Anterior cingulate cortex (tissue), 58 donors: ENCODE data around the gene GSTK1.
"Not testable (repeated sequence)": the region's sequence is repeated elsewhere in the genome, so short reads cannot be mapped to it uniquely, and the experiment has no call there.

Experiments used
- DNase-seq, 58 donors: peaks; one replicate each; lab custom pipeline; 2025; lab: John Stamatoyannopoulos, UW

Gene GSTK1

DNA sequence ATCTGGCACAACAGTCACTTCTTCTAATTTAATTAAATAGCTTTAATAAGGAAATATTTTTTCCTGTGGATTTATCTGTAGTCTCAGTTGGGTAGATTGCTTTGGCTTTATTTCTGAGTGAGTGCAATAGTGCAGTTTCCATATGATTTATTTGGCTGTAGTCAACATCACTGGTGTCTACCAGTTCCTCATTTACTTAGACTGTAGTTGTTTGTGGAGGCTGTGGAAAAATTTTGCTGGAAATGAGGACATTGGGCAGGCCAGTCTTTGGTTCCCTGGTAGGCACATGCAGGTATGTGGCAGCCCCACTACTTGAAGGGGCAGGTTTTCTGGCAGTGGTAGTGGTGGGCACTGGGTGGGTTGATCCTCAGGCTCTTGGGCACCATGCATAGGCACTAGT is 25.9 kb upstream of the GSTK1 start:
- DNase-seq = no peak

DNA sequence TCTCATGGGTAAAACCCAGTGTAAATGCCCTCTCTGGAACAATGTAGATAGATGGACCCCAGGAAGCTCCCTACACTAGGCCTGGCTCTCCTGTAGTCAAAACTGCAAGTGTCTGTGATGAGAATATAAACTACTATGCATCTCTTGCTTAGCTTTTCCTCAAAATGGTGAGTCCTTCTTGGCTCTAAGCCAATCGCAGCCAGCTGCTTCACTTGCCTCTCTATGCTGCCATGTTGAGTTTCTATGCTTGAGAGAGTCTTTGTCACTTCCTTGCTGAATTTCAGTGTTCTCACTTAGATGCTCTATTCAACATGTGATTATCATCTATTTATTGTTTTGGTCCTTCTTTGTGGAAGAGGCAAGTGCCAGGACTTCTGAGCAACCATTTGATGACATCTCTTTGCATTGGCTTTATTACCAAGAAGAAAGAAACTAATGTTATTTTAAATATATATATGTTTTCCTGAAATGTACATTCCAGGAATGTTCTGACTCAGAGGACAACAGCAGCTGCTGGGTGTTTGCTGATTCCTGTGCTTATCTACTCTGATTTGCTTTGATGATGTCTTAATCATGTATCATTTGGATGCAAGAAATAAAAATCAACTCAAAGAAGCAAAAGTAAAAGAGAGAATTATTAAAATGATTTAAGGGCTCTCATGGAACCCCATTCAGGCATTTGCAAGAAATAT is 24.8 kb upstream of the GSTK1 start:
- peak in 2 of 58 donors; percentile 1 to 8 for DNase-seq

DNA sequence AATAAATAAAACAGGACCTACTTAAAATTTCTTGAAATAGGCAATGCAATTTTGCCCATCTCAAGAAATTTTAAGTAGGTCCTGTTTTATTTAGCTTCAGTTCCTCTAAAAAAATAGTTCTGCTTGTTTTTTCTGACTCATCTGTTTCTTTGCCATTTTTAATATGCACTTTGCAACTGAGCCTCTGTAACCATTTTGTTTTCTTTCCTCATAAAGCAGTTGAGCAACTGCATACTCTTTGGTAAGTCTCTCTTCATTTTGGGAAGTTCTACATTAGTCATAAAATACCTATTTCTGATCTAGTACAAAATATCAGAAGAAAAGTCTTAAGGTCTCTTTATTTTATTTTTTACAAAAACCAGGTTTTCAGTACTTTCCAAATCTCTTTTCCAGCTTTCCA is 23.4 kb upstream of the GSTK1 start:
- no peak for DNase-seq

DNA sequence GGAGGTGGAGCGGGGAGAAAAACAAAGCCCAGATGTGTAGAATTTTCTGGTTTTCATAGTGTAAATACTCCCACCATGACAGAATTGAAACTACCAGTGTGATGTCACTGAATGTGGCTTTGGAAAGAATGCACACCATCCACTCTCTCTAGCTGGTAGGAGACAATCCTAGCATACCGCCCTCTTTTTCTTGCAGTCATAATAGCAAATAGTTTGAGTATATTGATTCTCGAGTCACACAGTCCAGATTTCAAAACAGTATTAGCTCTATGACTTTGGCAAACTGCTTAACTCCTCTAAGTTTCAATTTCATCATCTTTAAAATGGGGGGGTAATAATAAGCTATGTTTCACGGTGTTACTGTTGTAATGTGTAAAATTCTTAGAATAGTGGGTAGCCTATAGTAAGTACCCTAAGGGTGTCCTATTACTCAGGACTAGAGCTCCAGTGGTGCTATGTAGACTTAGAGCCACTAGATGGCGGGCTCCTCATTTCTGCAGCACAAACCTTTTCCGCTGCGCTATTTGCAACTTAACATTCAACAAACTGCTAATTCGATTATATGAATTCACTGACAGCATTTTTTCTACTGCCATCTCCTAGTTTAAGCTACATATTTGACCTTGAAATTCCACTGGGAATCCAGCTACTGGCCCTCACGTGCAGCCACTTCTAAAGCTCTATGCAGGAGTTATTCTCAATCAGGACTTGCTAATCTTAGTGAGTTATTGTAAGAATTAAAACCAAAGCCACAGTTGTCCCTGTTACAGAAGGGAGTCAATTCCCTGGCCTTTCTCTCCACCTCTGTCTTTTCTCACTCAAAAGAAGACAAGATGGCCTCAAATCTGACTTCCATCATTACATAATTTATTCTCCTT is 22.7 kb upstream of the GSTK1 start:
- DNase-seq = peak in 43 of 58 donors; percentile 2 to 76 (median 40)

DNA sequence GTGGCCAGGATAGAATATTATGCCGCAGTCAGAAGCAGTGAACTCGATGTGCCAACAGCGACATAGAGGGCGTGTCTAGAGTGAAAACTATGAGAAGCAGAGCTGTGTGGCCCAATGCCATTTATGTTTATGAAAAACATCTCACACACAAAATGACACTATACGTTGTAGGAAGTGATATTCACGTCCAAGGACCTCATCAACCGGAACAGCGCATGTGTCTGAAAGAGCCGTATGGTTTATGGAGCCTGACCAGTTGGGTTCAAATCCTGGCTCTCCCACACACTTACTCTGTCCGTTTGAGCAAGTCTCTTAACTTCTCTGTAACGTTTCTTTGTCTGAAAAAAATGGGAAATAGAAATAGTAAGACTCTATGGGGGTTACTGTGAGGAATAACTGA is 20.9 kb upstream of the GSTK1 start:
- DNase-seq = no peak

DNA sequence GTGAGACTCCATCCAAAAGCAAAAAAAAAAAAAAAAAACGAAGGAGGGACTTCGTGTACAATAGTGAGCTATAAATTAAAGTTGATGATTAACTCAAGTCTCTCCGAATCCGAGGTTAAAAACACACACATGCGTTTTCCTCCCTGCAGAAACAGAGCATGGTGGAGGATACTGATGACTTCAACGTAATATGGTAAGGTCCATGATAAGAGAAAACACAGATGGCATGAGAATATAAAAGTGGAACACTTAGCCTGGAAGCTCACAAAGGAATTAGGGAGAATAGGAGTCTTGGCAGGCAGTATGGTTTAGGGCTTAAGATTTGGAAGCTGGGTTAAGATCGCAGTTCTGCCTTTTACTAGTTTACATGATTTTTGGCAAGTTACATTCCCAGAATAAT is 20.1 kb upstream of the GSTK1 start:
- no peak for DNase-seq

DNA sequence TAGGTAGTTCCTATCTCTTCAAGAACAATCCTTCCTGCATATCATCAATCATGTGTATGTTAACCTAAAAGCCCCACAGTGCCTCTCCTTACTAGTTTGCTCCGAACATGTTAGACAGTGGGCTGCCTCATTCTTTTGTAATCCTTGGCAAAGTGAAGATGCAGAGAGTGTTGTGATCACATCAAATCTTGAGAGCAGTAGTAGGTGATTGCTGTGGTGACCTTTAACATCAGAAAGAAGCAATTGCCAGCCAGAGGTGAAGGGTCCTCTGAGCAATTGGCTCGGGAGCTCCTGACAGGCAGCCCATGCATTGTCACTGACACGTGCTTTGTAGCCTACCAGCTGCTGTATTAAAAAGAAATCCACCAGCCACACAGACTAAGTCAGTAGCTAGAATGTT is 19.6 kb upstream of the GSTK1 start:
- DNase-seq = no peak

DNA sequence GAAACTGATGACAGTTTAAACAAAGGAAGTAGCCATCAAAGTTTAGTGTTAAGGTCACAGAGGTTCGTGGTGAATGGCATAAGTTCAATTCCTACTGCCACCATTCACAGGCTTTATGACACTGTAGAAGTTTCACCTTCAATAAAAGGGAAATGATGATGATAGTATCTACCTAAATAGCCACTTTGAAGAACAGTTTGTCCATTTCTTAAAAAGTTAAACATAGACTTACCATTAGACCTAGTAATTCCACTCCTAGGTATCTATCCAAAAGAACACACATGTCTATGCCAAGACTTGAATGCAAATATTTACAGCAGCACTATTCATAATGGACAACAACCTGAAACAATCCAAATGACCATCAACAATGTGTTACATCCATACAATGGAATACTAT is 18.9 kb upstream of the GSTK1 start:
- no peak for DNase-seq

DNA sequence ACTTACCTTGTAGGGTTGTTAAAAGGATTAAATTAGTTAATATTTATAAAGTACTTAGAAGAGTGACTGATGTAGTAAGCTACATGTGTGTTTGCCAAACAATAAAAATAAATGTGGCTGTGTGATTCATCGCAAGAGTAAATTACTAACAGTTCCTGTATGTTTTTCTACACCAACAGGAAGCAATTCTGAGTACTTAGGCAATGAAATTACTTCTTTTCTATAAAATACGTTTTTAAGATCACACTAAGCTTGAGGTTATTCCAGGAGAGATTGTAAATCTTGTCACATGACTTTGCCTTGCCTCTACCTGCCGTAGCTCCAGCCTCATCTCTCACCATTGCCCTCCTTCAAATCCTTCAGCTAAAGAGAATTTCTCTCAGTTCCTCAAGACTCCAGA is 18.1 kb upstream of the GSTK1 start:
- no peak for DNase-seq

DNA sequence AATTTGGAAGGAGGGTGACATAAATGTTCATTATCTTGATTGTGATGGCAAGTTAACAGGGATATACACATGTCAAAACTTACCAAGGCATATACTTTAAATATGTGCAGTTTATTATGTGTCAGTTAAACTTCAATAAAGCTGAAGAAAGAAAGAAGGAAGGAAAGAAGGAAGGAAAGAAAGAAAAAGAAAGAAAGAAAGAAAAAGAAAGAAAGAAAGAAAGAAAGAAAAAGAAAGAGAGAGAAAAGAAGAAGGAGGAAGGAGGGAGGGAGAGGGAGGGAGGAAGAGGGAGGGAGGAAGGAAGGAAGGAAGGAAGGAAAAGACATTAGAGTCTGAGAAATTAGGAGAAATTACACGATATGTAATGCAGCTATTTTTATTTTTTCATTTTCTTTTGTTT is 15.9 kb upstream of the GSTK1 start:
- DNase-seq = no peak

DNA sequence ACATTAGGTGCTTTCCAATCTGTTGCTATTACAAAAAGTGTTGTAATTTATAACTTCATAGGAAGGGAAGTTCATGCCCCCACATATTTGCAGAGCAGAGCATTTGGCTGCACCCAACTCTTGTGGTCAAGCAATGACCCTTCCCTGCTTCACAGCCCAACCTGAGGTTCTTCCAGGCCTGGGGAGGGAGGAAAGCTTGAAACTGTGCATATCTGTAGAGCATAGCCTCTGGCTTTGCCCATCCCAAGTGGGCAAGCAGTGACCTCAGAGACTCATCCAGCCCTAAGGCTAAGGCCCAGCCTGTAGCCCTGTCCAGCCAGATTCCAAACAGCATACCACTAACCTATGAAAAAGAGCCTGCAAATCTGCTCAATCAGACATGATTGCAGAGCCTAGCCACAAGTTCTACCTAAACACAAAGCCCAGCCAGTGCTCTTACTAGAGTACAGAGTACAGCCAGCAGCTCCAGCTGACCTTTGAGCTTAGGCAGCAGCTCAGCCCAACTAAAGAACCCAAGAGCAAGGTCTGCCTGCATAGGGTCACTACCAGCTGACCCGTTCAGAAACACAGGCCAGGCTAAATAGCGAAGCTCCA is 14.4 kb upstream of the GSTK1 start:
- no peak for DNase-seq

DNA sequence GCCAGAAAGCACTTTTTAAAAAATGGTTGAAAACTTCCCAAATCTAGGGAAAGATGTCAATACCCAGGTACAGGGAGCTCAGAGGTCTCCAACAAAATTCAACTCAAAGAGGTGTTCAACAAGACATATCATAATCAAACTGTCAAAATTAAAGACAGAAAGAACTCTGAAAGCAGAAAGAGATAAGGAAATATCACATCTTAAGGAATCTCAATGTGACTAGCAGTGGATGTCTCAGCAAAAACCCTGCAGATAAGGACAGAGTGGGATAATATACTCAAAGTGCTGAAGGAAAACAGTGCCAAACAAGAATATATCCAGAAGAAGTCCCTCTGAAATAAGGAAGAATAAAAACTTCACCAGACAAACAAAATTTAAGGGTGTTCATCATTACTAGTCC is 13.0 kb upstream of the GSTK1 start:
- no peak for DNase-seq

DNA sequence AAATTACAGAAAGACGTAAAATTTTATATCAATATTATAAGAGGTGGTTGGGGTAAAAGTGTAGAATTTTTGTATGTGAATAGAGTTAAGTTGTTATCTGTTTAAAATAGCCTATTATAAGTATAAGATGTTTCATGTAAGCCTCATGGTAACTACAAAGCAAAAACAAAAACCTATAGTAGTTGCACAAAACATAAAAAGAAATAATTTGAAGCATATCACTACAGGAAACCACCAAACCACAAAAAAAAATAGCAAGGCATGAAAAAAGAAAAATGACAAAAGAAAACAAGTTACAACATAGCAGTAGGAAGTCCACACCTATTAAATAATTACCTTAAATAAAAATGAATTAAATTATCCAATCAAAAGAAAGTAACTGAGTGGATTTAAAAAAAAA is 12.4 kb upstream of the GSTK1 start:
- no peak for DNase-seq

DNA sequence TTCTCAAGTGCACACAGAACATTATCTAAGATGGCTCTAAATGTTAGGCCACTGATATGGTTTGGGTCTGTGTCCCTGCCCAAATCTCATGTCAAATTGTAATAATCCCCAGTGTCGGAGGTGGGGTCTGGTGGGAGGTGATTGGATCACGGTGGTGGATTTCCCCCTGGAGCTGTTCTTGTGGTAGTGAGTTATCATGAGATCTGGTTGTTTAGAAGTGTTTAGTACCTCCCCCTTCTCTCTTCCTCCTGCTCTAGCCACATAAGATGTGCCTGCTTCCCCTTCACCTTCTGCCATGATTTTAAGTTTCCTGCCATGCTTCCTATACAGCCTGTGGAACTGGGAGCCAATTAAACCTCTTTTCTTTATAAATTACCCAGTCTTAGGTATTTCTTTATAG is 11.2 kb upstream of the GSTK1 start:
- DNase-seq = no peak

DNA sequence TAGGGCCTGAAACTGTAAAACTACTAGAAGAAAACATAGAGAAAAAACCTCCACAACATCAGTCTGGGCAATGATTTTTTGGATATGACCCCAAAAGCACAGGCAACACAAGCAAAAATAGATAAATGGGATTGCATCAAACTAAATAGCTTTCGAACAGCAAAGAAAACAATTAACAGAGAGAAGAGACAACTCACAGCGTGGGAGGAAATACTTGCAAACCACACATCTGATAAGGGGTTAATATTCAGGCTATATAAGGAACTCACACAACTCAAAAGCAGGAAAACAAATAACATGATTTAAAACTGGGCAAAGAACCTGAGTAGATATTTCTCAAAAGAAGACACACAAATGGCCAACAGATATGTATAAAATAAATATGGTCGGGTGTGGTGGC is 7.7 kb upstream of the GSTK1 start:
- DNase-seq = no peak

DNA sequence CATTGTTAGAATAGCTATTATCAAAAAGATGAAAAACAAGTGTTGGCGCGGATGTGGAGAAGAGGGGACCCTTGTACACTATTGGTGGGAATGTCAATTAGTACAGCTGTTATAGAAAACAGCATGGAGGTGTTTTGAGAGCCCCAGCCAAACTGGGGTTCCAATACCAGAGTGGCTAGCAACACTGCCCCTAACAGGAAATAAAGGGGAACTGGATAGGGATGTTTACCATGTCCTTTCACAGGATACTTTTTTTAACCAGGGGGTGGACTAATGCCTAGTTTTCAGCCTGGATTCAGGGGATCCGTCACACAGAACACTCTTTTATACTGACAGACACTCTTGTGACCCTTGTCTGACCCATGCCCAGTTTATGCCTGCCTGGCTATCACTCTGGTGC is 6.9 kb upstream of the GSTK1 start:
- DNase-seq = no peak

DNA sequence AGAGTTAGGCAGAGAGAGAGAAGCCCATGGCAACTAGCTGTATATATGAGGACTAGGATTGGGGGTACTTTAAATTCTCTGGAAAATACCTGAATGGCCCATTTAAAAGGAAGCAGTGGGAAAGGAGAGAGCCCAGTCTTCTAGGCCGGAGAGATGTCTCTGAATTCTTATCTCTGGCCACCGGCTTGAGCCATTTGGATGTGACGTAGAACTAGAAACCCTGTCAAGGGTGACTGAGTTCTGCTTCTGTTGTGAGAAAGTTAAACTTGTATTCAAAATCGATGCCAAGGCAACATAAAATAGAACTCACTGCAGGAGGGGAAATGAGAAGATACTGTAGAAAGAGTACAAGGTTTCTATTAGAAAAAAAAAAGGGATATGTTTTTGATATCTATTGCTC is 6.3 kb upstream of the GSTK1 start:
- no peak for DNase-seq

DNA sequence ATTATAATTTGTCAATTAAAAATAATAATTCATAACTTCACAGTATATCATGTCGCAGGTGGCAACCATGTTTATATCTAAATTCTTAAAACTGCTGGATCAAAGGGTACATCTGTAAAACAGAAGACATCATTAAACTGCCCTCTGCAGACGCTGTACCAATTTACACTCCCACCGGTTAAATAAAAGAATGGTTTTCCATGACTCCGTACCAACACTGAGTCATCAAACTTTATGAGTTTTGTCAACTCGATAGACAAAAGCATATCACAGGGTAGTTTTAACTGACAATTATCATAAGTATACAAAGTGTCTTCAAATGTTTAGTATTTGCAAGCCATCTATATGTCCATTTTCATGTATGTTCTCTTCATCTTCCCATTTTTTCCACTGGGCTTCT is 5.7 kb upstream of the GSTK1 start:
- DNase-seq = no peak

DNA sequence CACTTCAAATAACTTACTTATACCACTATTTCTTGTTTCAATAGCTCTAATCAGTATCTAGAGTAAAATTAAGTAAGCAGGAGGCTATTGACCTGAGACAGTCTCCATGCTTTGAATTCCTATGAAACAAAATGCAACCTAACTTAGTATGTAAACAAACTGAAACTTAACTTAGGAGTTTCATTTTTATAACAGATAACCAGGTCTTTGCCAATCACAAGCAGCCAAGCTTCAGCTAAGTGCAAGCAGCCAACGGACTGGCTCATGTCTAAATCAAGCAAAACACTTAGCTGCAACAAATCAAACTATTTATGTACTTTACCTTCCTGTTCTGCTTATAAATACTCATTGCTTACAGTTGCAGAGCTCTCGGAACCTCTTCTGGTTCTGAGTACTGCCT is 4.4 kb upstream of the GSTK1 start:
- DNase-seq = no peak

DNA sequence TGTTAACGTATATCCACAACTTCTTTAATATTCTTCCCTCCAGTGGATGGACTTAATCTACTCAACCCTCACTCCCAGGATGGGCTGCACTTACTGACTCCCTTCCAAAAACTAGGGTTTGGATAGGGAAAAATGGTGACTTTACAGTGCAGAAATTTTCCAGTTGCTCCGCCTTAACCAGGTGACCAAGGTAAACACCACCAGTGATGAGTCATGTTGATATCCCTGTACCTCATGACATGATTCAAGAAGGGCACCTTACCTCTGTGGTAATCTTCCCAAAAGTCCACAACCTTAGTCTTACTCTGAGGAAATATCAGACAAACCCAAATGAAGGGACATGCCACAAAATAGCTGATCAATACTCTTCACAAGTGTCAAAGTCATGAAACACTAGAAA is 3.5 kb upstream of the GSTK1 start:
- no peak for DNase-seq

DNA sequence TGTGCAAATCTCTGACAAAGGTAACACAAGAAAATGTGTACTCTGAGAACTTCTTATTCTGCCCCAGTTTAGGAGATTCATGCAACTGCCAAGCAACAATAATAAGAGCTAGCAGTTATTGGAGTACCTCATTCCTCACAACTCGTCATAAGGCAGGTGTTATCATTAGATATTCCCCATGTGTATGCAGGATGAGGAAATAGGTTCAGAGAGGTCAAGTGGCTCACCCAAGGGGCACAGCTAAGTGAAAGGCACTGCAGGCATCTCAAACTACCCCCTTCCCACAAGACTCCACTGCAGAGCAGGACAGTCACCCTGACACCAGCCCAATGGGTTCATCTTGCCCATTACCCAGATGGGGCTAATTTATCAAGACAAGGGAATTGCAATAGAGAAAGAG is 1.3 kb upstream of the GSTK1 start:
- DNase-seq = no peak

DNA sequence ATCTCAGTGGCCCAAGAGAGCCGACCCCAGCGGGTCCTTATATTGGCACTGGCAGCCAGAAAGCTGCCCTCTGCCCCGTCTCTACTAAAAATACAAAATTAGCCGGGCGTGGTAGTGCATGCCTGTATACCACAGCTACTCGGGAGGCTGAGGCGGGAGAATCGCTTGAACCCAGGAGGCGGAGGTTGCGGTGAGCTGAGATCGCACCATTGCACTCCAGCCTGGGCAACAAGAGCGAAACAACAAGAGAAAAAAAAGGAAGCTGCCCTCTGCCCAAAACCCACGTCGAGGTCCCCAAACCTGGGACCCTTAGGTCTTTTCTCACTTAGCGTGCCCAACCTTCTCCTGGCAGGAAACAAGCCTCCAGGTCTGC is 941 bp downstream of the GSTK1 start:
- DNase-seq = not testable (repeated sequence)
